HUES6 (cell line): ENCODE measurements around the gene CAVIN4.

Experiments used
- H3K27ac ChIP-seq: 2 replicates; pipeline ENCODE4 v1.7.0; 2013; ENCODE audit warnings: low read depth, mild to moderate bottlenecking, low read length, inconsistent platforms
- H3K27me3 ChIP-seq: 2 replicates; pipeline ENCODE4 v1.6.1; 2013; ENCODE audit warnings: low read length; ENCODE audit not compliant: control insufficient read depth, insufficient read depth
- H3K36me3 ChIP-seq: 2 replicates; pipeline ENCODE4 v1.6.1; 2013; ENCODE audit warnings: low read length; ENCODE audit not compliant: control insufficient read depth, insufficient read depth
- H3K4me1 ChIP-seq: 2 replicates; pipeline ENCODE4 v1.6.1; 2013; ENCODE audit warnings: low read length; ENCODE audit not compliant: control insufficient read depth, insufficient read depth
- H3K4me3 ChIP-seq: 2 replicates; pipeline ENCODE4 v1.5.1; 2013; ENCODE audit warnings: low read depth, low read length
- H3K9ac ChIP-seq: one replicate; pipeline ENCODE4 v1.6.1; 2013; ENCODE audit warnings: mild to moderate bottlenecking, low read length
- H3K9me3 ChIP-seq: 2 replicates; pipeline ENCODE4 v1.6.1; 2013; ENCODE audit warnings: low read depth, low read length; ENCODE audit not compliant: control insufficient read depth, insufficient read depth

The CAVIN4 gene

GRCh38 chr9:100577776-100578448 is at the start of gene CAVIN4:
CAVIN4 (plus strand) TSS chr9:100578079; CDS start chr9:100578144, 65 bp downstream.
- no peaks in the 10 kb centered on the region for H3K9me3 ChIP-seq
- no peaks in the 10 kb centered on the region for H3K27me3 ChIP-seq
- H3K27ac ChIP-seq: no peak within 1 kb of the TSS
- H3K9ac ChIP-seq: no peak within 1 kb of the TSS
- H3K36me3 ChIP-seq: peaks cover 63% of the 10 kb centered on the region
- H3K4me1 ChIP-seq: no peaks in the 10 kb centered on the region
- H3K4me3 ChIP-seq: no peak within 1 kb of the TSS

- H3K9me3 ChIP-seq: 0 out of 2 replicates have a peak, but pooled peaks cover 3% of the 10 kb centered on the region
- no peaks in the 10 kb centered on the region for H3K4me1 ChIP-seq
- H3K27ac ChIP-seq: no peak overlapping the region
- no peak overlapping the region for H3K9ac ChIP-seq
- no peak overlapping the region for H3K4me3 ChIP-seq
- H3K27me3 ChIP-seq: no peaks in the 10 kb centered on the region
- H3K36me3 ChIP-seq: peaks cover 13% of the 10 kb centered on the region
Measured at GRCh38 chr9:100534401-100534800, 43.5 kb upstream of the CAVIN4 start.

GRCh38 chr9:100540327-100540726 is 37.6 kb upstream of the CAVIN4 start:
- Histone ChIP-seq H3K36me3 (peaks cover 66% of the 10 kb centered on the region), H3K27me3 (no peaks in the 10 kb centered on the region), H3K27ac (no peak overlapping the region), H3K4me3 (no peak overlapping the region), H3K9me3 (peaks cover 27% of the 10 kb centered on the region), H3K4me1 (no peaks in the 10 kb centered on the region), H3K9ac (no peak overlapping the region)

GRCh38 chr9:100549048-100549447 is 28.8 kb upstream of the CAVIN4 start:
- Histone ChIP-seq H3K36me3 (peaks cover 95% of the 10 kb centered on the region), H3K27me3 (no peaks in the 10 kb centered on the region), H3K4me1 (no peaks in the 10 kb centered on the region), H3K9ac (no peak overlapping the region), H3K4me3 (no peak overlapping the region), H3K9me3 (peaks cover 15% of the 10 kb centered on the region), H3K27ac (no peak overlapping the region)

- Histone ChIP-seq H3K9ac (no peak overlapping the region), H3K27me3 (no peaks in the 10 kb centered on the region), H3K4me1 (no peaks in the 10 kb centered on the region), H3K27ac (no peak overlapping the region), H3K4me3 (no peak overlapping the region), H3K36me3 (peaks cover 76% of the 10 kb centered on the region), H3K9me3 (no peaks in the 10 kb centered on the region)
Measured at GRCh38 chr9:100554935-100555401, 22.9 kb upstream of the CAVIN4 start.

- peaks cover 71% of the 10 kb centered on the region for H3K36me3 ChIP-seq
Measured at GRCh38 chr9:100555471-100555870, 22.4 kb upstream of the CAVIN4 start.

GRCh38 chr9:100557053-100557452 is 20.8 kb upstream of the CAVIN4 start:
- Histone ChIP-seq H3K36me3 (peaks cover 68% of the 10 kb centered on the region), H3K9ac (no peak overlapping the region), H3K4me1 (no peaks in the 10 kb centered on the region), H3K4me3 (no peak overlapping the region), H3K9me3 (no peaks in the 10 kb centered on the region), H3K27me3 (no peaks in the 10 kb centered on the region), H3K27ac (no peak overlapping the region)

More at GRCh38 chr9:100555471-100555870, 22.4 kb upstream of the CAVIN4 start:
- no peak overlapping the region for H3K9ac ChIP-seq
- H3K9me3 ChIP-seq: no peaks in the 10 kb centered on the region
- H3K27me3 ChIP-seq: no peaks in the 10 kb centered on the region
- no peaks in the 10 kb centered on the region for H3K4me1 ChIP-seq
- H3K27ac ChIP-seq: no peak overlapping the region
- H3K4me3 ChIP-seq: no peak overlapping the region

- H3K36me3 ChIP-seq: peaks cover 55% of the 10 kb centered on the region
- no peaks in the 10 kb centered on the region for H3K27me3 ChIP-seq
Measured at GRCh38 chr9:100561256-100561655, 16.6 kb upstream of the CAVIN4 start.

GRCh38 chr9:100567856-100568255 is 10.0 kb upstream of the CAVIN4 start:
- Histone ChIP-seq H3K9ac (no peak overlapping the region), H3K27ac (no peak overlapping the region), H3K27me3 (no peaks in the 10 kb centered on the region), H3K9me3 (no peaks in the 10 kb centered on the region; the same call in 1 of the 2 replicates), H3K36me3 (peaks cover 63% of the 10 kb centered on the region), H3K4me3 (no peak overlapping the region), H3K4me1 (no peaks in the 10 kb centered on the region; the same call in 1 of the 2 replicates)

More at GRCh38 chr9:100561256-100561655, 16.6 kb upstream of the CAVIN4 start:
- H3K4me3 ChIP-seq: no peak overlapping the region
- no peak overlapping the region for H3K9ac ChIP-seq
- no peaks in the 10 kb centered on the region; the same call in 1 of the 2 replicates for H3K4me1 ChIP-seq
- no peak overlapping the region for H3K27ac ChIP-seq
- H3K9me3 ChIP-seq: no peaks in the 10 kb centered on the region

GRCh38 chr9:100573655-100574260 is 4.1 kb upstream of the CAVIN4 start:
- no peaks in the 10 kb centered on the region for H3K27me3 ChIP-seq
- H3K9me3 ChIP-seq: no peaks in the 10 kb centered on the region; the same call in 1 of the 2 replicates
- no peak overlapping the region for H3K9ac ChIP-seq
- H3K27ac ChIP-seq: no peak overlapping the region
- H3K36me3 ChIP-seq: peaks cover 73% of the 10 kb centered on the region
- no peaks in the 10 kb centered on the region for H3K4me1 ChIP-seq
- H3K4me3 ChIP-seq: no peak overlapping the region

GRCh38 chr9:100575006-100575405 is 2.9 kb upstream of the CAVIN4 start:
- Histone ChIP-seq H3K4me3 (no peak overlapping the region), H3K4me1 (no peaks in the 10 kb centered on the region), H3K27me3 (no peaks in the 10 kb centered on the region), H3K9ac (no peak overlapping the region), H3K27ac (no peak overlapping the region), H3K9me3 (no peaks in the 10 kb centered on the region), H3K36me3 (peaks cover 66% of the 10 kb centered on the region)
